GM19239 (cell line): ENCODE measurements around the gene ELAVL2.

ENCODE experiments used
- DNase-seq: peaks from one replicate; pipeline ENCODE4 v3.0.0; 2011; ENCODE audit warnings: low spot score; ENCODE audit not compliant: insufficient read length
- FAIRE-seq: peaks from 2 replicates; lab custom pipeline; 2011; peaks lifted over from hg19 to GRCh38; lab: Jason Lieb, UNC

ELAVL2 gene

GRCh38 chr9:23822261-23823169 lies 3.5 kb downstream of the ELAVL2 start:
- no peak for DNase-seq
- FAIRE-seq, result no peak

- FAIRE-seq, result no peak
Measured at GRCh38 chr9:23821375-23822181, 4.5 kb downstream of the ELAVL2 start.

DNA sequence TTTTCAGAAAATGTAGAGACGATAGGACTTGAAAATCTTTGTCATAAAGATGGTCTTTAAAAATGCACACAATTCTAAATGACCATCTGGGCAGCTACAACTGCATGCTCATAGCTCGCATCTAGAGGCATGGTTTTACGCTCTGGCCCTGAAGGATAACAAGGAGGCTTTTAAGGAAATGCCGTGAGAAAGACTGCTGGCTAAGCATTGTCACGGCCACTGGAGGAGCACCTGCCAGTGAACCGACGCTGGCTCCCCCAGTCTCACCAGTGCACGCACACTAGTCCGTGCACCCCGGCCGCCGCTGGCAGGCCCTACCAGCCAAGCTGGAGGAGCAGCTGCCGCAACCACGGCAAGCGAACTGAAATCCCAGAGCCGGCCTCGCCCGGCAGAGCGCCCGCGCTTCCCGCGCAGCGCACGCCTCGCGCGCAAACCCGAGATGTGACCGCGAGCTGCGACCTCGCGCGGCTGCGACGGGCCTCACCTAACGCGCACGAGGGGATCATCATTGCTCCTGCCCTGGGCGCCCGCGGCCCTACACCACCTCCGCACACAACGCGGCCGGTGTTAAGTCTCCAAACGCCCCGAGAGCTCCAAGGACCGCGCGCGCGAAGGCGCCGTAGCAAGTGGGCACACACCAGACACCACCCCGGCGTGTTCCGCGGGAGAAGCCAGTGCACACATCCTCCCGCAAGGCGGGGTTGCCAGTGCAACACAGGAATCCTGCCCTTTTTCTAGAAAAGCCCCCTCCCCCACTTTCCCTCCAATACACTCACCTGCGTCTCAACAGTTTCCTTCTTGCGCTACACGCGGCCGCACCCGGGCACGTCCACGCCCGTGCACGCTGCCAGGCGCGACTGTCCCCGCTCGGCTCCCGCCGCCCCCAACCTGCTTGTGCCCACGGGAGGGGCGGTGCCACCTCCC lies 5.3 kb downstream of the ELAVL2 start:
- no peak for FAIRE-seq
- no peak for DNase-seq

More at GRCh38 chr9:23821375-23822181, 4.5 kb downstream of the ELAVL2 start:
- DNase-seq, result no peak

GRCh38 chr9:23819403-23819802 lies 6.6 kb downstream of the ELAVL2 start:
- no peak for FAIRE-seq
- no peak for DNase-seq

- DNase-seq (no peak), FAIRE-seq (no peak)
Measured at GRCh38 chr9:23814243-23814642, 11.8 kb downstream of the ELAVL2 start.

- FAIRE-seq, result no peak
- DNase-seq, result no peak
Measured at GRCh38 chr9:23812673-23813072, 13.4 kb downstream of the ELAVL2 start.

- no peak for FAIRE-seq
- DNase-seq, result no peak
Measured at GRCh38 chr9:23811633-23812032, 14.4 kb downstream of the ELAVL2 start.

- FAIRE-seq, result no peak
- no peak for DNase-seq
Measured at GRCh38 chr9:23803216-23803615, 22.8 kb downstream of the ELAVL2 start.

GRCh38 chr9:23801523-23801922 lies 24.5 kb downstream of the ELAVL2 start:
- DNase-seq (no peak), FAIRE-seq (no peak)

GRCh38 chr9:23799521-23799920 lies 26.5 kb downstream of the ELAVL2 start:
- DNase-seq, result no peak
- FAIRE-seq, result no peak

DNA sequence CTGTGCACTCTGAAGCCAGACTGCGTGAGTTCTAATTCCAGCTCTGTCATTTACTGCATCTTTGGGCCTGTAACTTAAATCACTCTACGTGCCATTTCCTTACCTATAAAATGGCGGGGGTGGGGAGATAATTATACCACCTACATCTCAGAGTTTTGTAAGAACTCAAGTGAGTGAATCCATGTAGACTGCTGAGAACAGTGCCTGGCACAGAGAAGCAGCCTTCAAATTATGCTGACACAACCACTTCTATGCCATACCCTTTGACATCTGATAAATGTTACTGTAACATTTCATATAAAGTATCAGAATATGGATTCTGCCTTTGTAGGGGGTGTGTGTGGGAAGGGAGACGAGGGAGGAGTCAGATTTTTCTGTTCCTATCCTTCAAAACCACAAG lies 27.7 kb downstream of the ELAVL2 start:
- no peak for DNase-seq
- no peak for FAIRE-seq

DNA sequence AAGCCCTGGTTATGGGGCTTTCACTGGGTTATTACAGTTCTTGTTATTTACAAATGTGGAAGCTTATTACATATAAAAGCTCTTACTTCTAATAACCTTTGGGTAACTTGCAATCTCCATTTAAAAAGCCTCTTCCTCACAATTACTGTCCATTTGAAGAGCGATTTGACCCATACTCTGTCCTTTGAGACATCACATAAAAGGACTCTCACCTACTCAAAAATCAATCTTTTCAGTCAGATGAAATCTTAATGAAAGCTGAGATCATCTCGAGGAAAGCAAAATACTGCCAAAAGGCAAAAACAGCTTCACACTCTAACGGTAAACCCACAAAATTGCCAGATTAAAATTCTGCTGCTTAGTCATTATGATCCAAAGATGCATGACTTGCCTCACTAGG lies 29.8 kb downstream of the ELAVL2 start:
- DNase-seq, result no peak
- no peak for FAIRE-seq

- DNase-seq, result no peak
Measured at GRCh38 chr9:23790351-23791260, 35.4 kb downstream of the ELAVL2 start.

DNA sequence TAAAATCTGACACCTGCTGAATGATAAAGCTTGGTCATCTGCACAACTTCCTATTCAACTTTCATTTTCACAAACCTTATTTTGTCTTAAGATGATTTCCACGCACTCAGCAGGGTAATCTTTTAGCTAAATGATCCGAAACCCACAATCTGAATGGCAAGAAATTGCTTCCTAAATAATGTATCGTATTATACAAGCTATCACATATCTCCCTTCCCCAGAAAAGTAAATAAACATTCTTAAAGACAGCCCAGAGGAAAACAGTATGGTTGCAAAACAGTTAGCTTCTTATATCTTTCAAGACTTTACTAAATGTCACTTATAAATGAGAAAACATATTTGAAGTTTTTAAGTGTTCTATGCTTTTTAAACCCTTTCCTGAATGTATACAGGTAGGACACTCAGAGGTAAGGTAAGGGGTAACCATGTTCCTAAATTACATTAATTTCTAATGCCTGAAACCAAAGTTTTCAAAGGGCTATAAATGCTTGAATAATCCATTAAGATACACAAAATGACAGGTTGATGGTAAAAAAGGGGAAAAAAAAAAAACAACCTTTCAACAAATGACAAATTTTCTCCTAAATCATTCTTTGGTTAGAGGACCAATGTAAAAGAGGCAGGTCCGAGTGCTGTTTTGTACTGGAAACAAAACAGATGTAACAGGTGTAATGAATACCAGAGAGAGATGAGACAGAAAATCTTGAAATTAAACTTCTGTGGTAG lies 36.3 kb downstream of the ELAVL2 start:
- no peak for DNase-seq
- no peak for FAIRE-seq

More at GRCh38 chr9:23790351-23791260, 35.4 kb downstream of the ELAVL2 start:
- FAIRE-seq, result no peak

- no peak for FAIRE-seq
- DNase-seq, result no peak
Measured at GRCh38 chr9:23784962-23785361, 41.1 kb downstream of the ELAVL2 start.

DNA sequence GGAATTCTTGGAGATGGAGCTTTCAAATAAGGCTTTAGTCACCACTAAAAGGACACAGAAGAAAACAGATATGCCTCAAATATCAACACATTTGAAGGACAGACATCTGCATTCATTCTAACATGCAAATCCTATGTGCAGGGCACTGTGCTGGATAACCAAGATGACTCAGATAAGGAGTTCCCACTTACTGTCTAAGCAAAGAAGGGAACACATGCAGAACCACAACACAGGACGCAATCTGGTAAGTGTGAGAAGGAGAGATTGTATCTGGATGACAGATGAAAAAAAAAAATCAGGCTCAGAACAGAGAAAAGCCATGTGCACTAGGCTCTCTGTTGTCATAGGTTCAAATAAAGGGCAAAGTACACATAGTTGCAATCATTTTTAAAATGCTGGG lies 42.5 kb downstream of the ELAVL2 start:
- FAIRE-seq (no peak), DNase-seq (no peak)

DNA sequence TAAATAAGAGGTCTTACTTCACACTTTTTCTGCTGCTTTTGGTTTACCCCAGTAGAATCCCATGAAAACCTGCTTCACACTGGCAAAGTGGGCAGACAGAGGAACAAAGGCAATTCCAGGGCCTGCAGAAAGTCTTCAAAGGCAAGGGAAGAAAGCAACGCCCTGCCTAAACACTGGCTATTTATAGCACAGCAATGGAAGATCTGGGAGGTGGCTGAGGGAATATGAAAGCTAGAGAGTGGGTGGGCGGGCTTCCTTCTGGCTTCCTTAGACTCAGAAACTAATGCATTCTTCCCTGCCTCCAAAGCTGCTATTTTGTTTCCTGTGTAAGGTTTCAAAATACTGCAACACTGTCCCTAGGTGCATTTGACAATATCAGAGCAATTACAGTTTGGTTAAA lies 46.8 kb downstream of the ELAVL2 start:
- DNase-seq (no peak), FAIRE-seq (no peak)

DNA sequence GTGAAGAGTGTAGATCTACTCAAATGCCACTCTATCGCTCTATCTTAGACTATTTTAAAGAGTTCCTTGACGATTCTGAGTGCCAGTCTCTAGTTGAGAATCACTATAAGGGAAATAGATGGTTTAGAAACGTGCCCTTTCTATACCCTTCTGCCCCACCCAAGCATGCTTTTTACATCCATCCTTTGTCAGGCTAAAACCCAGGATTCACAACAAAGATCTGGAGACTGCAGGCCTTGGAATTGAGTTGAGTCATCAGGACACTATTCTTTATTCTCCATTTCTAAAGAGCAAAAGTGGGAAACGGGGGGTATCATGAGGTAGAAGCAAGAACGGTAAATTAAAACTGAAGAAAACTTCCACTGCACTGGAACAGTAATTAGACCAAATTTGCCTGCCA lies 48.7 kb downstream of the ELAVL2 start:
- DNase-seq, result no peak
- no peak for FAIRE-seq

GRCh38 chr9:23775549-23775948 lies 50.5 kb downstream of the ELAVL2 start:
- FAIRE-seq (no peak), DNase-seq (no peak)
